A549 (cell line): ENCODE results near the gene TLCD3A. TPM values are rescaled to one million over a fixed set of nuclear protein-coding genes. Genes with fewer than 3 reads are reported as not detected.
A peak's percentile ranks its signal among the peaks of the same experiment; 100 is the strongest.

Source experiments
- ATAC-seq, 2 experiments: fragments of 200-7000 bp in 1 of 2; fragments of >200 bp in 1 of 2; cut with Nextera tagmentation in 1 of 2; cut with Tn5 transposase in 1 of 2; 3 replicates each; pipeline versions ENCODE4 v1.8.0 to v1.9.1; 2018 to 2020; ENCODE audit warnings: mild to moderate bottlenecking in 1 of 2, moderate library complexity in 1 of 2
- CTCF ChIA-PET: fragments of 300-600 bp; sonication (Branson Sonifier 250); formaldehyde crosslinking; extraction: SDS; loops from one replicate; lab custom pipeline; 2021; ENCODE audit warnings: antibody characterized with exemption, inconsistent platforms; lab: Yijun Ruan, JAX
- POLR2A ChIA-PET: fragments of 350-600 bp; formaldehyde crosslinking; extraction: SDS; loops from one replicate; lab custom pipeline; 2021; ENCODE audit warnings: antibody characterized with exemption, inconsistent platforms; lab: Yijun Ruan, JAX
- DNase-seq, 2 experiments: peaks; one replicate each; pipeline versions ENCODE4 v3.0.0 to v3.0.0-alpha.2; 2011 to 2016; ENCODE audit warnings: low read depth in 1 of 2, low spot score in 1 of 2
- FAIRE-seq: peaks from 2 replicates; lab custom pipeline; 2011; peaks lifted over from hg19 to GRCh38; lab: Jason Lieb, UNC
- H3K27ac ChIP-seq, 2 experiments: fragments of >200 bp; sonication (Bioruptor Twin); formaldehyde crosslinking; 3 replicates each; pipeline ENCODE4 v1.5.1; 2016 to 2017
- H3K4me1 ChIP-seq: fragments of >200 bp; sonication (Bioruptor Twin); formaldehyde crosslinking; 3 replicates; pipeline ENCODE4 v1.6.1; 2016
- H3K4me2 ChIP-seq: fragments of >200 bp; sonication (Bioruptor Twin); formaldehyde crosslinking; 3 replicates; pipeline ENCODE4 v1.6.1; 2016
- H3K4me3 ChIP-seq: fragments of >200 bp; sonication (Bioruptor Twin); formaldehyde crosslinking; 3 replicates; pipeline ENCODE4 v1.5.1; 2016
- H3K9me3 ChIP-seq: fragments of >200 bp; sonication (Bioruptor Twin); formaldehyde crosslinking; 3 replicates; pipeline ENCODE4 v1.6.1; 2016
- ATOH8 ChIP-seq: fragments of 250-450 bp; sonication (Bioruptor Pico); IDR thresholded peaks from 2 replicates; pipeline ENCODE4 v1.5.0; 2020; ENCODE audit warnings: low read depth, mild to moderate bottlenecking, moderate library complexity
- CBX8 ChIP-seq: fragments of 200-600 bp; sonication (generic); IDR thresholded peaks from 2 replicates; pipeline ENCODE4 v1.6.1; 2016
- CHD4 ChIP-seq: fragments of 200-600 bp; sonication (generic); IDR thresholded peaks from 2 replicates; pipeline ENCODE4 v1.6.1; 2016; ENCODE audit warnings: antibody characterized with exemption, mild to moderate bottlenecking, borderline replicate concordance
- EHF ChIP-seq: fragments of 250-450 bp; sonication (Bioruptor Pico); IDR thresholded peaks from 2 replicates; pipeline ENCODE4 v1.5.0; 2020; ENCODE audit warnings: mild to moderate bottlenecking
- EP300 ChIP-seq, 2 experiments: fragments of >200 bp; sonication (Bioruptor Twin); formaldehyde crosslinking; IDR thresholded peaks; 2 replicates in 1 of 2; 3 replicates in 1 of 2; pipeline ENCODE4 v1.6.1; 2016 to 2017
- FOSL2 ChIP-seq, 2 experiments: fragments of 450-650 bp in 1 of 2; fragments of >200 bp in 1 of 2; sonication (Bioruptor Twin) in 1 of 2; formaldehyde crosslinking; IDR thresholded peaks; 2 replicates each; pipeline versions ENCODE4 v1.5.0 to v1.6.1; 2016 to 2020; ENCODE audit warnings: mild to moderate bottlenecking in 1 of 2, moderate library complexity in 1 of 2
- GATA3 ChIP-seq: IDR thresholded peaks from 2 replicates; pipeline ENCODE4 v1.6.1; 2012; ENCODE audit warnings: borderline replicate concordance
- HES2 ChIP-seq: fragments of >200 bp; sonication (Bioruptor Twin); formaldehyde crosslinking; IDR thresholded peaks from 2 replicates; pipeline ENCODE4 v1.6.1; 2016
- JUNB ChIP-seq: fragments of >200 bp; sonication (Bioruptor Twin); formaldehyde crosslinking; IDR thresholded peaks from 2 replicates; pipeline ENCODE4 v1.6.1; 2016
- KDM5A ChIP-seq: fragments of 200-600 bp; sonication (generic); IDR thresholded peaks from 2 replicates; pipeline ENCODE4 v1.6.1; 2016; ENCODE audit warnings: antibody characterized with exemption, mild to moderate bottlenecking
- MAFK ChIP-seq: fragments of 450-650 bp; IDR thresholded peaks from 2 replicates; pipeline ENCODE4 v1.6.1; 2014; ENCODE audit not compliant: partially characterized antibody
- MAZ ChIP-seq: fragments of 150-350 bp; IDR thresholded peaks from 2 replicates; pipeline ENCODE4 v1.6.1; 2014; ENCODE audit warnings: antibody characterized with exemption, low read depth, low read length, borderline replicate concordance
- MYC ChIP-seq: IDR thresholded peaks from 2 replicates; pipeline ENCODE4 v1.6.1; 2012; ENCODE audit warnings: mild to moderate bottlenecking, inconsistent platforms, low read length, improper control_type of control experiment, borderline replicate concordance
- NFE2L2 ChIP-seq: fragments of 150-350 bp; conservative IDR thresholded peaks from 2 replicates; pipeline ENCODE4 v1.6.1; 2014; ENCODE audit warnings: low read length
- NPAS2 ChIP-seq: fragments of 250-450 bp; sonication (Bioruptor Pico); IDR thresholded peaks from 2 replicates; pipeline ENCODE4 v1.8.0; 2022; ENCODE audit warnings: mild to moderate bottlenecking, moderate library complexity, borderline replicate concordance
- POLR2AphosphoS2 ChIP-seq: conservative IDR thresholded peaks from 2 replicates; pipeline ENCODE4 v1.6.1; 2012; ENCODE audit warnings: low read length, improper control_type of control experiment, inconsistent platforms
- RAD21 ChIP-seq, 2 experiments: fragments of >200 bp in 1 of 2; sonication (Bioruptor Twin) in 1 of 2; formaldehyde crosslinking in 1 of 2; IDR thresholded peaks in 1 of 2; conservative IDR thresholded peaks in 1 of 2; 2 replicates in 1 of 2; 3 replicates in 1 of 2; pipeline ENCODE4 v1.6.1; 2012 to 2018; ENCODE audit warnings: inconsistent platforms in 1 of 2
- RARB ChIP-seq: fragments of 250-450 bp; sonication (Bioruptor Pico); IDR thresholded peaks from 2 replicates; pipeline ENCODE4 v1.8.0; 2021; ENCODE audit warnings: mild to moderate bottlenecking, moderate library complexity
- REST ChIP-seq: fragments of 200-600 bp; sonication (generic); IDR thresholded peaks from 2 replicates; pipeline ENCODE4 v1.6.1; 2016; ENCODE audit warnings: antibody characterized with exemption, mild to moderate bottlenecking, moderate library complexity
- RNF2 ChIP-seq: fragments of 200-600 bp; sonication (generic); IDR thresholded peaks from 2 replicates; pipeline ENCODE4 v1.6.1; 2016; ENCODE audit warnings: low read depth, mild to moderate bottlenecking, antibody characterized with exemption, moderate library complexity, borderline replicate concordance
- SMC3 ChIP-seq: fragments of >200 bp; sonication (Bioruptor Twin); formaldehyde crosslinking; IDR thresholded peaks from 3 replicates; pipeline ENCODE4 v1.6.1; 2018; ENCODE audit warnings: inconsistent platforms
- SREBF2 ChIP-seq: fragments of 450-650 bp; IDR thresholded peaks from 2 replicates; pipeline ENCODE4 v1.6.1; 2014; ENCODE audit warnings: mild to moderate bottlenecking, moderate library complexity
- ZNF302 ChIP-seq: fragments of 250-450 bp; sonication (Bioruptor Pico); IDR thresholded peaks from 2 replicates; pipeline ENCODE4 v1.9.0; 2021; ENCODE audit warnings: inconsistent platforms, mild to moderate bottlenecking, moderate library complexity
- WGBS: methylation state at CpG from one replicate; pipeline ENCODE4 v1.1.6; 2017; ENCODE audit errors: missing lambda C conversion rate; 5-methylcytosine and 5-hydroxymethylcytosine counted together
- polyA plus RNA-seq, 4 experiments: library from polyadenylated mRNA; depleted of rRNA in 3 of 4; stranded (reverse); fragments of >200 nt; fragmentation: RNase III in 1 of 4; extraction: RNeasy Plus Mini Kit Qiagen cat#74134 plus additional on column Dnase treatment in 1 of 4; gene quantifications; 2 replicates in 3 of 4; 3 replicates in 1 of 4; pipeline ENCODE4 v1.2.3, GENCODE V29; 2011 to 2017

Gene TLCD3A
- polyA plus RNA-seq, 2 of the 4 experiments (the other 2 are of a cell fraction), result 29.5 to 31.5 TPM

- POLR2A ChIA-PET, result no interaction called here
- Histone ChIP-seq H3K4me3 (no peak overlapping the region), H3K9me3 (no peaks in the 10 kb centered on the region), H3K27ac (peak overlapping the region in 1 of 2 experiments; percentile 91; a peak in 2 of 6 replicates), H3K4me1 (peaks cover 43% of the 10 kb centered on the region), H3K4me2 (no peak overlapping the region)
- no peak for FAIRE-seq
- TF ChIP-seq SREBF2 (no peak), REST (no peak), CBX8 (no peak), HES2 (no peak), SMC3 (no peak), ATOH8 (CRISPR knock-in tag) (no peak), NPAS2 (no peak), MYC (no peak), ZNF302 (CRISPR knock-in tag) (no peak), GATA3 (no peak), NFE2L2 (no peak), CHD4 (no peak)
- WGBS, result 91% methylated on average over 17 of the region's 17 CpGs
- CTCF ChIA-PET, result interaction anchor here (1.0 to 19.5 kb wide), 4 partner anchors 11 to 291 kb away, joined by 3 to 410 read pairs (median 21); a partner anchor contains a TSS
- no peak for ATAC-seq
- DNase-seq, result no peak
Measured at GRCh38 chr17:689556-690275, 42.7 kb upstream of the TLCD3A start.

GRCh38 chr17:690361-690760 lies 42.0 kb upstream of the TLCD3A start:
- WGBS, result 94% methylated on average over 9 of the region's 9 CpGs
- peaks cover 49% of the 10 kb centered on the region for H3K4me1 ChIP-seq
- ATAC-seq (no peak), FAIRE-seq (no peak), DNase-seq (no peak)
- H3K9me3 ChIP-seq, result no peaks in the 10 kb centered on the region
- H3K4me3 ChIP-seq, result no peak overlapping the region
- H3K27ac ChIP-seq, result peak overlapping the region in 1 of 2 experiments; percentile 91; a peak in 3 of 6 replicates
- ChIA-PET POLR2A (no interaction called here), CTCF (interaction anchor here (0.7 to 19.5 kb wide), 4 partner anchors 10 to 307 kb away, joined by 3 to 410 read pairs (median 22); partner anchors contain the start of gene TIMM22)
- no peak overlapping the region for H3K4me2 ChIP-seq
- TF ChIP-seq KDM5A (no peak), RNF2 (no peak), EP300 (IDR thresholded peaks at IDR 0.05) (no peak), MAFK (no peak), POLR2AphosphoS2 (no peak)

- peak in 1 of 2 experiments; percentile 32 for DNase-seq
Measured at GRCh38 chr17:691423-691822, 41.0 kb upstream of the TLCD3A start.

More at GRCh38 chr17:691423-691822, 41.0 kb upstream of the TLCD3A start:
- H3K4me3 ChIP-seq, result no peak overlapping the region
- peak; percentile 93 for FAIRE-seq
- H3K4me1 ChIP-seq, result peaks cover 55% of the 10 kb centered on the region
- ATAC-seq, result peak; percentile 63 to 64
- ChIA-PET POLR2A (no interaction called here), CTCF (interaction anchor here (0.7 to 19.5 kb wide), 10 partner anchors 9 to 305 kb away, joined by 3 to 410 read pairs (median 4); partner anchors contain the start of gene TIMM22)
- H3K9me3 ChIP-seq, result no peaks in the 10 kb centered on the region
- peak overlapping the region; percentile 80 to 91 for H3K27ac ChIP-seq
- 42% methylated on average over 4 of the region's 4 CpGs for WGBS
- TF ChIP-seq RARB (CRISPR knock-in tag) (no peak), CHD4 (no peak), RAD21 (conservative IDR thresholded peaks at IDR 0.05 in 1 of 2, IDR thresholded peaks at IDR 0.05 in 1 of 2) (no peak), FOSL2 (IDR thresholded peaks at IDR 0.05) (0 out of 2 replicates have a peak, but pooled peaks have one; percentile 30), FOSL2 (CRISPR knock-in tag; IDR thresholded peaks at IDR 0.05) (peak; percentile 27; the same call in 1 of the 2 replicates), GATA3 (peak; percentile 63; the same call in 1 of the 2 replicates), EHF (CRISPR knock-in tag) (no peak), MAZ (no peak), NPAS2 (no peak), EP300 (IDR thresholded peaks at IDR 0.05) (no peak), JUNB (0 out of 2 replicates have a peak, but pooled peaks have one; percentile 19)
- H3K4me2 ChIP-seq, result peak overlapping the region; percentile 46
